NK-92 treated with Interleukin-12 subunit alpha and Interleukin-12 subunit beta, amount 100 ng/mL, for 24 hours (cell line): ENCODE measurements around the gene FAM221A.
"Not testable (repeated sequence)": the region's sequence is repeated elsewhere in the genome, so short reads cannot be mapped to it uniquely, and the experiment has no call there.

Experiments
- DNase-seq: peaks from one replicate; lab custom pipeline; 2025; lab: John Stamatoyannopoulos, UW

Gene FAM221A

GRCh38 chr7:23679898-23680413, at the start of gene FAM221A:
FAM221A (plus strand) TSS chr7:23680199; CDS start chr7:23680219, 20 bp downstream.
- DNase-seq: no peak

GRCh38 chr7:23633417-23633816, 46.6 kb upstream of the FAM221A start:
- no peak for DNase-seq

- DNase-seq: no peak
These were observed 34.2 kb upstream of the FAM221A start for GRCh38 chr7:23645822-23646221.

GRCh38 chr7:23653942-23654341, 26.1 kb upstream of the FAM221A start:
- DNase-seq: no peak

- no peak for DNase-seq
These were observed 25.5 kb upstream of the FAM221A start for GRCh38 chr7:23654508-23654907.

- no peak for DNase-seq
These were observed 24.6 kb upstream of the FAM221A start for GRCh38 chr7:23655433-23655832.

- DNase-seq: no peak
These were observed 21.1 kb upstream of the FAM221A start for GRCh38 chr7:23658831-23659427.

- no peak for DNase-seq
These were observed 18.6 kb upstream of the FAM221A start for GRCh38 chr7:23661385-23661784.

- DNase-seq: no peak
These were observed 17.6 kb upstream of the FAM221A start for GRCh38 chr7:23662124-23662983.

- DNase-seq: no peak
These were observed 17.1 kb upstream of the FAM221A start for GRCh38 chr7:23662984-23663313.

GRCh38 chr7:23664122-23664521, 15.9 kb upstream of the FAM221A start:
- no peak for DNase-seq

GRCh38 chr7:23672033-23672432, 8.0 kb upstream of the FAM221A start:
- DNase-seq: no peak

GRCh38 chr7:23680414-23681405, 711 bp downstream of the FAM221A start:
- no peak for DNase-seq

- not testable (repeated sequence) for DNase-seq
These were observed 4.0 kb downstream of the FAM221A start for GRCh38 chr7:23684041-23684440.

- DNase-seq: no peak
These were observed 5.7 kb downstream of the FAM221A start for GRCh38 chr7:23685731-23686130.

GRCh38 chr7:23687011-23687410, 7.0 kb downstream of the FAM221A start:
- no peak for DNase-seq

- no peak for DNase-seq
These were observed 9.2 kb downstream of the FAM221A start for GRCh38 chr7:23689165-23689564.

GRCh38 chr7:23691320-23691719, 11.3 kb downstream of the FAM221A start:
- no peak for DNase-seq

GRCh38 chr7:23693224-23693623, 13.2 kb downstream of the FAM221A start:
- DNase-seq: no peak

- DNase-seq: peak; percentile 6
These were observed 17.0 kb downstream of the FAM221A start for GRCh38 chr7:23696916-23697441.

GRCh38 chr7:23698822-23699221, 18.8 kb downstream of the FAM221A start:
- DNase-seq: no peak

GRCh38 chr7:23700046-23700445, 20.0 kb downstream of the FAM221A start:
- DNase-seq: no peak
